Kidney (tissue), 14 donors: ENCODE measurements around the gene SYN1. TPM values are rescaled to one million over a fixed set of nuclear protein-coding genes. Genes with fewer than 3 reads are reported as not detected.

ENCODE experiments used
- DNase-seq, 5 donors: peaks; one replicate each; pipeline ENCODE4 v3.0.0-alpha.2; 2013 to 2020
- FAIRE-seq: peaks from 2 replicates; lab custom pipeline; 2012; peaks lifted over from hg19 to GRCh38; lab: Jason Lieb, UNC
- H3K27ac ChIP-seq, 2 donors: one replicate each; pipeline ENCODE4 v1.7.0; 2013; ENCODE audit warnings: low read depth in 2 of 2, low read length in 2 of 2, inconsistent platforms in 1 of 2
- H3K27me3 ChIP-seq: one replicate; pipeline ENCODE4 v1.7.1; 2013; ENCODE audit warnings: low read length, inconsistent platforms; ENCODE audit not compliant: control insufficient read depth, insufficient read depth
- H3K36me3 ChIP-seq, 3 donors: one replicate each; pipeline versions ENCODE4 v1.7.0 to v1.7.1; 2013; ENCODE audit warnings: low read length in 3 of 3, control low read depth in 1 of 3, inconsistent platforms in 1 of 3; ENCODE audit not compliant: insufficient read depth in 3 of 3, control insufficient read depth in 2 of 3
- H3K4me1 ChIP-seq, 3 donors: one replicate each; pipeline versions ENCODE4 v1.7.0 to v1.7.1; 2013; ENCODE audit warnings: low read length in 3 of 3, inconsistent platforms in 1 of 3, low read depth in 1 of 3; ENCODE audit not compliant: control insufficient read depth in 2 of 3, insufficient read depth in 2 of 3
- H3K4me3 ChIP-seq, 3 donors: one replicate each; pipeline versions ENCODE4 v1.7.0 to v1.8.1; 2013; ENCODE audit warnings: low read length in 3 of 3, control low read depth in 1 of 3, inconsistent platforms in 1 of 3
- H3K9ac ChIP-seq, 3 donors: one replicate each; pipeline versions ENCODE4 v1.7.0 to v1.7.1; 2013; ENCODE audit warnings: low read length in 3 of 3, control low read depth in 1 of 3, inconsistent platforms in 1 of 3
- H3K9me3 ChIP-seq, 3 donors: one replicate each; pipeline versions ENCODE4 v1.7.0 to v1.7.1; 2013; ENCODE audit warnings: low read length in 3 of 3, control low read depth in 1 of 3, inconsistent platforms in 1 of 3; ENCODE audit not compliant: control insufficient read depth in 2 of 3, insufficient read depth in 1 of 3
- intact Hi-C: fragments of 100-400 bp; cut with DNase I; formaldehyde crosslinking; loops from one replicate; pipeline ENCODE4 v1.11.1; 2022
- polyA plus RNA-seq: library from polyadenylated mRNA; stranded (reverse); fragments of 350-450 nt; fragmentation: Illumina TruSeq; extraction: RNeasy Lipid Tissue Mini Kit (QIAGEN cat#74804); gene quantifications from one replicate; pipeline ENCODE4 v1.2.3, GENCODE V29; 2014; ENCODE audit warnings: low read depth, low replicate concordance; ENCODE audit not compliant: insufficient read depth
- total RNA-seq: library from RNA; stranded (reverse); fragmentation: NEBNext Ultra II Directional; extraction: Animal tissue kit (Norgen Biotek cat#: 25700); gene quantifications from one replicate; pipeline ENCODE4 v1.2.1, GENCODE V29; 2021
- TF ChIP-seq, protein P1 (sequence below): IDR thresholded peaks from 3 replicates; pipeline ENCODE4 v1.5.1; 2012; ENCODE audit warnings: mild to moderate bottlenecking, moderate library complexity, borderline replicate concordance; ENCODE audit not compliant: insufficient read depth; ENCODE audit errors: extremely low read depth
- donor health status: control.
- donor health status: control.
- donor health status: control.
- donor health status: control.
- donor health status: control.
- donor health status: DM: yes; HTN: yes; CAD: no.
- donor health status: Normal renal cell carcinoma (clear cell type).

Gene SYN1
- total and polyA plus RNA-seq, 2 donors from 2014 or later, result 0.85 to 0.88 TPM

DNA sequence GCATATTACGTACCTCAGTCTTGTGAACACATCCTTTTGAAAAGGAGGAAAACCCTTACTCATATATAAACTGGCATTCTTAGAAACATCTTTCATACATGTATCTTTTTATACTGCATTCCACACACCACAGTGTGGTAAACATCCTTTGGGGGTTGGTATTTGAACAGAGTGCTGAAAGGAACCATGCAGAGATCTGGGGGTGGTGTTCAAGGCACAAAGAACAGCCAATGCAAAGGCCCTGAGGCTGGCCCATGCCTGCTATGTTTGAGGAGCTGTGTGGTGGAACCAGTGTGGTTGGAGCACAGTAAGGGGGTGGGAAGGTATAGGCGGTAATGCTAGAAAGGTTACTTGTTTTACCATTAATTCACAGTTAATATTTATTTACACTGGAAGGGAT lies 28.7 kb upstream of the SYN1 start:
- TF ChIP-seq, protein P1, sequence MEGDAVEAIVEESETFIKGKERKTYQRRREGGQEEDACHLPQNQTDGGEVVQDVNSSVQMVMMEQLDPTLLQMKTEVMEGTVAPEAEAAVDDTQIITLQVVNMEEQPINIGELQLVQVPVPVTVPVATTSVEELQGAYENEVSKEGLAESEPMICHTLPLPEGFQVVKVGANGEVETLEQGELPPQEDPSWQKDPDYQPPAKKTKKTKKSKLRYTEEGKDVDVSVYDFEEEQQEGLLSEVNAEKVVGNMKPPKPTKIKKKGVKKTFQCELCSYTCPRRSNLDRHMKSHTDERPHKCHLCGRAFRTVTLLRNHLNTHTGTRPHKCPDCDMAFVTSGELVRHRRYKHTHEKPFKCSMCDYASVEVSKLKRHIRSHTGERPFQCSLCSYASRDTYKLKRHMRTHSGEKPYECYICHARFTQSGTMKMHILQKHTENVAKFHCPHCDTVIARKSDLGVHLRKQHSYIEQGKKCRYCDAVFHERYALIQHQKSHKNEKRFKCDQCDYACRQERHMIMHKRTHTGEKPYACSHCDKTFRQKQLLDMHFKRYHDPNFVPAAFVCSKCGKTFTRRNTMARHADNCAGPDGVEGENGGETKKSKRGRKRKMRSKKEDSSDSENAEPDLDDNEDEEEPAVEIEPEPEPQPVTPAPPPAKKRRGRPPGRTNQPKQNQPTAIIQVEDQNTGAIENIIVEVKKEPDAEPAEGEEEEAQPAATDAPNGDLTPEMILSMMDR, result no peak
- Histone ChIP-seq H3K36me3 (no peaks in the 10 kb centered on the region), H3K27me3 (no peaks in the 10 kb centered on the region), H3K9me3 (no peaks in the 10 kb centered on the region), H3K4me3 (no peak overlapping the region), H3K4me1 (peaks cover 0 to 11% (median 4%) of the 10 kb centered on the region in 3 donors), H3K9ac (no peak overlapping the region), H3K27ac (no peak overlapping the region)
- intact Hi-C loops, result no loop called here
- DNase-seq (no peak), FAIRE-seq (no peak)

DNA sequence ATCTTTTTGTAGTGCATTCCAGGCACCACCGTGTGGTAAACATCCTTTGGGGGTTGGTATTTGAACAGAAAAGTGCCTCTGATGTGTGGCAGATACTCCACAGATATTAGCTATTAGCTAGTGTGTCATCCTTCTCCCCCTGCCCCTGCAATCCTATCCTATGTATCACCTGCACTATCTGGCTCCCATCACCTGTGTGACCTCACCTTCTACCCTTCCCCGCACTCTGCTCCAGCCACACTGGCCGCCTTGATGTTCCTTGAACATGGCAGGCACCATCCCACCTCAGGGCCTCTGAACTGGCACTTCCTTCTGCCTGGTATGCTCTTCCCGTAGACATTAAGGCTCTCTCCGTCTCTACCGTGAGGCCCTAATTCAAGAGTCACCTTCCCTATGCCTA lies 27.0 kb upstream of the SYN1 start:
- intact Hi-C loops, result no loop called here
- H3K4me3 ChIP-seq, result no peak overlapping the region
- H3K9ac ChIP-seq, result no peak overlapping the region
- no peaks in the 10 kb centered on the region for H3K36me3 ChIP-seq
- peaks cover 0 to 11% (median 4%) of the 10 kb centered on the region in 3 donors for H3K4me1 ChIP-seq
- H3K27ac ChIP-seq, result no peak overlapping the region
- FAIRE-seq (no peak), DNase-seq (no peak)
- H3K9me3 ChIP-seq, result no peaks in the 10 kb centered on the region
- TF ChIP-seq, protein P1, result no peak
- H3K27me3 ChIP-seq, result no peaks in the 10 kb centered on the region

DNA sequence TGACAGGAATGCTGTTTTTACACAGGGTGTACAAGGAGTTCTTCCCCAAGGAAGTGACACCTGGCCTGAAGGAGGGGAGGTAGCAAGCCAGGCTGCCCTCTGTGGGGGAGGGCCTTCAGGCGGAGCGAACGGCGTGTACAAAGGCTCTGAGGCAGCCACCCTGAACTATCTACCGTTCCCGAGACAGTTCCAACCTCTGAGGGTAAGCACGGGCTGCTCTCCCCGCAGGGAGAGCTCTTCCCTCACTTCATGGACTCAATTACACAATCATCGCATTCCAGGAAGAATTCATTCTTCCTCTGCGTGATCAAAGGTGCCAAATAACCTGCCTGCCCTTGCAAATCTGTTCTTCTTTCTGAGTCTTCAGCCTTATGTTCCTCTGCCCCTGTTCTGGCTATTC lies 25.9 kb upstream of the SYN1 start:
- Histone ChIP-seq H3K9me3 (no peaks in the 10 kb centered on the region), H3K9ac (no peak overlapping the region), H3K4me3 (no peak overlapping the region), H3K27me3 (no peaks in the 10 kb centered on the region), H3K4me1 (peaks cover 0 to 6% (median 0%) of the 10 kb centered on the region in 3 donors), H3K36me3 (peaks cover 0 to 5% (median 2%) of the 10 kb centered on the region in 3 donors), H3K27ac (peak overlapping the region in 1 of 2 donors; percentile 1)
- DNase-seq, result peak in 1 of 5 donors; percentile 14
- intact Hi-C loops, result no loop called here
- no peak for FAIRE-seq
- TF ChIP-seq, protein P1, result no peak

DNA sequence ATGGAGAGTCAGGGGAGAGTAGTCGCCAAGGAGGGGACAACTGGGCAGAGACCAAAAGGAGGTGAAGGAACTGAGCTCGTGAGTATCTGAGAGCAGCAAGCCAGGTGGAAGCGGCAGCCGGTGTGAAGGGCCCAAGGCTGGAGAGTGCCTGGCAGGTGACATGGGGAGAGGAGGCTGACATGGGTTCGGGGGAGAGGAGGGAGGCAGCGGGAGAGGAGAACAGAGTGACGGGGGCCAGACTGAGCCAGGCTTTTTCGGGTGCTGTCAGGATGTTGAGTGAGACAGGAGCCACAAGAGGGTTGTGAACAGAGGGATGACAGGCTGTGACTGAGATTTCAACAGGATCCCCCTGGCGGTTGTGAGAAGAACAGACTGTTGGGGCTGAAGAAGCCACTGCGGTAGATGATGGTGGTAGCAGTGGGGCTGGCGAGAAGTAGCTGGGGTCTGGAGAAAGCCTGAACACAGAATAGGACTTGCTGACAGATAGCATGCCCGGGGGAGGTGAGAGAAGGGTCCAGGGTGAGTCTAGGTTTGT lies 25.0 kb upstream of the SYN1 start:
- peaks cover 0 to 6% (median 0%) of the 10 kb centered on the region in 3 donors for H3K4me1 ChIP-seq
- TF ChIP-seq, protein P1, result no peak
- H3K27me3 ChIP-seq, result no peaks in the 10 kb centered on the region
- intact Hi-C loops, result no loop called here
- DNase-seq (peak in 1 of 5 donors; percentile 40), FAIRE-seq (no peak)
- no peak overlapping the region for H3K27ac ChIP-seq
- no peaks in the 10 kb centered on the region for H3K9me3 ChIP-seq
- no peak overlapping the region for H3K9ac ChIP-seq
- H3K4me3 ChIP-seq, result no peak overlapping the region
- H3K36me3 ChIP-seq, result peaks cover 2 to 14% (median 5%) of the 10 kb centered on the region in 3 donors
